GM12878 (cell line): ENCODE results near the gene SORCS1. TPM values are rescaled to one million over a fixed set of nuclear protein-coding genes. Genes with fewer than 3 reads are reported as not detected.

Experiments
- ATAC-seq: fragments of 200-7000 bp; cut with Tn5 transposase; 3 replicates; pipeline ENCODE4 v1.9.1; 2020; ENCODE audit warnings: mild to moderate bottlenecking, moderate library complexity
- BruUV-seq: library from RNA; stranded (reverse); fragments of 400-500 nt; replicated peaks from 2 replicates; lab custom pipeline; 2021; lab: Mats Ljungman, UMichigan
- CTCF ChIA-PET: fragments of 300-600 bp; sonication (Branson Sonifier 250); formaldehyde crosslinking; extraction: SDS; loops from one replicate; lab custom pipeline; 2021; ENCODE audit warnings: inconsistent platforms; lab: Yijun Ruan, JAX
- POLR2A ChIA-PET: fragments of 350-600 bp; formaldehyde crosslinking; extraction: SDS; loops from one replicate; lab custom pipeline; 2021; ENCODE audit warnings: inconsistent platforms; lab: Charles Lee
- RAD21 ChIA-PET: fragments of 300-600 bp; sonication (Branson Sonifier 250); formaldehyde crosslinking; loops from one replicate; lab custom pipeline; 2023; ENCODE audit warnings: antibody characterized with exemption; ENCODE audit not compliant: unreplicated experiment; lab: Charles Lee
- SMC1A ChIA-PET: fragments of 300-600 bp; sonication (Branson Sonifier 250); formaldehyde crosslinking; loops from one replicate; lab custom pipeline; 2023; ENCODE audit not compliant: unreplicated experiment, uncharacterized antibody; lab: Charles Lee
- DNase-seq: peaks from one replicate; pipeline ENCODE4 v3.0.0-alpha.2; 2011; ENCODE audit warnings: low read depth, low spot score
- FAIRE-seq: peaks from 3 replicates; lab custom pipeline; 2011; peaks lifted over from hg19 to GRCh38; lab: Jason Lieb, UNC
- H2AFZ ChIP-seq: 2 replicates; pipeline ENCODE4 v1.6.0; 2011; ENCODE audit warnings: low read depth, low read length, control low read depth; ENCODE audit not compliant: control insufficient read depth
- H3K27ac ChIP-seq: 2 replicates; pipeline ENCODE4 v1.5.1; 2011; ENCODE audit warnings: control low read depth; ENCODE audit not compliant: control insufficient read depth, insufficient read depth
- H3K27me3 ChIP-seq, 2 experiments: replicated peaks in 1 of 2; 2 replicates each; pipeline versions ENCODE4 v1.6.0 to v1.6.1; 2011; ENCODE audit warnings: low read length in 1 of 2; ENCODE audit not compliant: control insufficient read depth in 2 of 2, insufficient read depth in 2 of 2
- H3K36me3 ChIP-seq, 2 experiments: 2 replicates each; pipeline ENCODE4 v1.5.1; 2011; ENCODE audit warnings: low read length in 1 of 2; ENCODE audit not compliant: control insufficient read depth in 2 of 2, insufficient read depth in 2 of 2
- H3K4me1 ChIP-seq: 2 replicates; pipeline ENCODE4 v1.6.1; 2011; ENCODE audit warnings: mild to moderate bottlenecking, low read length, moderate library complexity, mixed read lengths; ENCODE audit not compliant: control insufficient read depth, insufficient read depth
- H3K4me2 ChIP-seq: 2 replicates; pipeline ENCODE4 v1.6.0; 2011; ENCODE audit warnings: control low read depth; ENCODE audit not compliant: control insufficient read depth, insufficient read depth
- H3K4me3 ChIP-seq: fragments of 200-600 bp; sonication (generic); 2 replicates; pipeline ENCODE4 v1.5.1; 2016
- H3K79me2 ChIP-seq: 2 replicates; pipeline ENCODE4 v1.6.0; 2011; ENCODE audit warnings: low read length; ENCODE audit not compliant: control insufficient read depth, insufficient read depth
- H3K9ac ChIP-seq: 2 replicates; pipeline ENCODE4 v1.8.0; 2011; ENCODE audit warnings: low read length, control low read depth, mixed read lengths; ENCODE audit not compliant: control insufficient read depth, insufficient read depth
- H3K9me3 ChIP-seq: replicated peaks from 3 replicates; pipeline ENCODE4 v1.5.1; 2011; ENCODE audit warnings: mild to moderate bottlenecking, low read length; ENCODE audit not compliant: control insufficient read depth, insufficient read depth
- H4K20me1 ChIP-seq: 2 replicates; pipeline ENCODE4 v1.6.0; 2011; ENCODE audit not compliant: control insufficient read depth, insufficient read depth
- ESRRA ChIP-seq: IDR thresholded peaks from 2 replicates; pipeline ENCODE4 v1.6.1; 2012; ENCODE audit warnings: mild to moderate bottlenecking, low read length, improper control_type of control experiment
- IKZF1 ChIP-seq: fragments of 450-650 bp; conservative IDR thresholded peaks from 2 replicates; pipeline ENCODE4 v1.6.1; 2017; ENCODE audit warnings: antibody characterized with exemption, mild to moderate bottlenecking
- PAX5 ChIP-seq: IDR thresholded peaks from 2 replicates; pipeline ENCODE4 v1.6.1; 2011; ENCODE audit warnings: low read depth, low read length, borderline replicate concordance
- SMAD1 ChIP-seq: fragments of 450-650 bp; IDR thresholded peaks from 2 replicates; pipeline ENCODE4 v1.6.1; 2018; ENCODE audit warnings: mild to moderate bottlenecking, low read depth; ENCODE audit not compliant: partially characterized antibody
- SPI1 ChIP-seq: IDR thresholded peaks from 2 replicates; pipeline ENCODE4 v1.6.1; 2011; ENCODE audit warnings: low read depth, mild to moderate bottlenecking, low read length, moderate library complexity, borderline replicate concordance; ENCODE audit not compliant: insufficient read depth
- ZBED1 ChIP-seq: IDR thresholded peaks from 2 replicates; pipeline ENCODE4 v1.6.1; 2016; ENCODE audit warnings: borderline replicate concordance
- WGBS: methylation state at CpG from one replicate; pipeline ENCODE4 v1.1.6; 2016; ENCODE audit warnings: low lambda C conversion rate; ENCODE audit not compliant: insufficient replicate concordance, insufficient coverage; ENCODE audit errors: missing lambda C conversion rate; 5-methylcytosine and 5-hydroxymethylcytosine counted together
- in situ Hi-C: fragments of 300-500 bp; cut with MboI; formaldehyde crosslinking; loops from 9 replicates; pipeline ENCODE4 v1.14.3; 2018; ENCODE audit warnings: mixed read lengths
- intact Hi-C: fragments of 100-400 bp; cut with micrococcal nuclease; formaldehyde crosslinking; loops from one replicate; pipeline ENCODE4 v1.14.2; 2022; ENCODE audit not compliant: unreplicated experiment
- polyA plus RNA-seq, 11 experiments: library from polyadenylated mRNA; depleted of rRNA in 4 of 11; unstranded in 6 of 11; stranded (reverse) in 5 of 11; fragments of >200 nt; fragmentation: Nextera tagmentation in 4 of 11; fragmentation: Illumina TruSeq in 1 of 11; extraction: Ambion mirVana in 4 of 11; extraction: Trizol in 1 of 11; gene quantifications; 1 replicate in 1 of 11; 2 replicates in 10 of 11; pipeline versions ENCODE4 v1.2.1 to v1.2.3, GENCODE V29; 2011 to 2016; ENCODE audit warnings: inconsistent platforms in 2 of 11, missing spikeins in 2 of 11, low read depth in 1 of 11
- total RNA-seq, 4 experiments: library from RNA; depleted of rRNA in 3 of 4; stranded (reverse); fragments of >200 nt in 3 of 4; fragmentation: Illumina TruSeq in 1 of 4; extraction: Trizol in 1 of 4; gene quantifications; 2 replicates each; pipeline versions ENCODE4 v1.2.1 to v1.2.3, GENCODE V29; 2013 to 2021

SORCS1 gene
- total and polyA plus RNA-seq, 10 of the 15 experiments (the other 5 are each of a cell fraction or from before 2014, with no cell fraction given) = 0.02 to 9.6 (median 0.06) TPM; not detected in 3

- no TSS peak for BruUV-seq
- Histone ChIP-seq H3K4me2 (no peak overlapping the region), H3K79me2 (no peaks in the 10 kb centered on the region), H3K4me1 (no peaks in the 10 kb centered on the region), H3K27ac (no peak overlapping the region), H3K36me3 (no peaks in the 10 kb centered on the region), H3K9me3 (no peaks in the 10 kb centered on the region), H2AFZ (no peak overlapping the region), H3K9ac (no peak overlapping the region)
- ChIA-PET CTCF (interaction anchor here (0.6 to 1.4 kb wide), 5 partner anchors 12 to 25 kb away, joined by 3 to 7 read pairs (median 4); no protein-coding TSS in a partner anchor), POLR2A (no interaction called here)
- WGBS = 28% methylated on average over 14 of the region's 14 CpGs
- ATAC-seq = peak; percentile 27
- no peak for TF ChIP-seq PAX5
- TF ChIP-seq SMAD1 = no peak
- TF ChIP-seq ZBED1 = no peak
- 0 out of 2 replicates have a peak, but pooled peaks have one; percentile 14 for TF ChIP-seq IKZF1
- no peak for TF ChIP-seq ESRRA
- no peak for TF ChIP-seq SPI1
- TF ChIP-seq, all 136 proteins: peak for 1
- intact Hi-C loops (no loop called here), in situ Hi-C loops (no loop called here)
- RAD21 ChIA-PET = interaction anchor here (0.6 to 2.1 kb wide), 2 partner anchors 21 to 332 kb away, joined by 3 to 5 read pairs; no protein-coding TSS in a partner anchor
- FAIRE-seq (no peak), DNase-seq (no peak)
- H3K4me3 ChIP-seq = no peak overlapping the region
- H3K27me3 ChIP-seq = no peaks in the 10 kb centered on the region
- H4K20me1 ChIP-seq = no peaks in the 10 kb centered on the region
- SMC1A ChIA-PET = interaction anchor here (0.6 to 2.3 kb wide), 11 partner anchors 11 to 146 kb away, joined by 3 to 6 read pairs (median 3); no protein-coding TSS in a partner anchor
Measured at GRCh38 chr10:106648534-106649481, 515.7 kb downstream of the SORCS1 start.
